CD4-positive, alpha-beta T cell treated with Interleukin-1 beta for 1 hour (primary cell): ENCODE results near the gene ZNF518A.

Source experiments
- DNase-seq, 2 donors: peaks; one replicate each; pipeline ENCODE4 v3.0.0-alpha.2; 2020 to 2022

ZNF518A gene

GRCh38 chr10:96129387-96130325 lies at the start of gene ZNF518A:
TSS of gene ZNF518A (plus strand) at chr10:96130297. CDS start at chr10:96156323, 26,026 bp downstream.
- peak; percentile 91 to 94 for DNase-seq

- DNase-seq, result no peak
These were observed 47.9 kb upstream of the ZNF518A start for GRCh38 chr10:96082153-96082552.

- no peak for DNase-seq
These were observed 47.3 kb upstream of the ZNF518A start for GRCh38 chr10:96082748-96083147.

- DNase-seq, result no peak
These were observed 41.0 kb upstream of the ZNF518A start for GRCh38 chr10:96089116-96089515.

GRCh38 chr10:96089670-96090462 lies 40.2 kb upstream of the ZNF518A start:
- DNase-seq, result peak; percentile 94 to 95

- DNase-seq, result no peak
These were observed 39.7 kb upstream of the ZNF518A start for GRCh38 chr10:96090463-96090800.

- no peak for DNase-seq
These were observed 36.9 kb upstream of the ZNF518A start for GRCh38 chr10:96092999-96093767.

- DNase-seq, result no peak
These were observed 36.1 kb upstream of the ZNF518A start for GRCh38 chr10:96093948-96094347.

GRCh38 chr10:96096958-96097357 lies 33.1 kb upstream of the ZNF518A start:
- DNase-seq, result no peak

GRCh38 chr10:96097865-96098264 lies 32.2 kb upstream of the ZNF518A start:
- no peak for DNase-seq

- DNase-seq, result no peak
These were observed 22.5 kb upstream of the ZNF518A start for GRCh38 chr10:96107623-96108038.

GRCh38 chr10:96112531-96112930 lies 17.6 kb upstream of the ZNF518A start:
- no peak for DNase-seq

- DNase-seq, result no peak
These were observed 11.3 kb upstream of the ZNF518A start for GRCh38 chr10:96118604-96119450.

GRCh38 chr10:96122824-96123223 lies 7.3 kb upstream of the ZNF518A start:
- DNase-seq, result no peak

- DNase-seq, result peak in 1 of 2 donors; percentile 17
These were observed 5.6 kb upstream of the ZNF518A start for GRCh38 chr10:96124230-96125141.

- DNase-seq, result no peak
These were observed 5.0 kb upstream of the ZNF518A start for GRCh38 chr10:96125142-96125515.

GRCh38 chr10:96130326-96130995 lies 364 bp downstream of the ZNF518A start:
- peak; percentile 81 to 82 for DNase-seq

GRCh38 chr10:96131621-96132020 lies 1.5 kb downstream of the ZNF518A start:
- no peak for DNase-seq

- DNase-seq, result no peak
These were observed 3.0 kb downstream of the ZNF518A start for GRCh38 chr10:96133135-96133534.

GRCh38 chr10:96136810-96137209 lies 6.7 kb downstream of the ZNF518A start:
- no peak for DNase-seq
